Naive thymus-derived CD4-positive, alpha-beta T cell (primary cell): ENCODE data around the gene PLOD2. TPM values are rescaled to one million over a fixed set of nuclear protein-coding genes. Genes with fewer than 3 reads are reported as not detected.

Experiments used
- ATAC-seq: fragments of 150-1000 bp; cut with Tn5 transposase; 2 replicates; pipeline ENCODE4 v1.10.0; 2021; ENCODE audit warnings: mild to moderate bottlenecking, moderate library complexity
- CTCF ChIA-PET: fragments of 350-600 bp; sonication (Branson Sonifier 250); formaldehyde crosslinking; loops from one replicate; lab custom pipeline; 2021; ENCODE audit warnings: antibody characterized with exemption; lab: Charles Lee
- POLR2A ChIA-PET: fragments of 350-600 bp; sonication (Branson Sonifier 250); formaldehyde crosslinking; loops from one replicate; lab custom pipeline; 2021; ENCODE audit warnings: antibody characterized with exemption, inconsistent platforms; lab: Charles Lee
- DNase-seq, 9 donors: peaks; one replicate each; pipeline versions ENCODE4 v3.0.0 to v3.0.0-alpha.2; 2020 to 2022; ENCODE audit warnings: mixed read lengths in 1 of 9
- H3K27ac ChIP-seq: one replicate; pipeline ENCODE4 v1.7.0; 2013; ENCODE audit warnings: mild to moderate bottlenecking, low read depth, low read length, moderate library complexity
- H3K27me3 ChIP-seq, 2 donors: one replicate each; pipeline ENCODE4 v1.7.0; 2013; ENCODE audit warnings: low read length in 2 of 2, mild to moderate bottlenecking in 2 of 2, moderate library complexity in 2 of 2; ENCODE audit not compliant: control insufficient read depth in 2 of 2, insufficient read depth in 2 of 2
- H3K36me3 ChIP-seq, 3 experiments: 1 replicate in 2 of 3; 2 replicates in 1 of 3; pipeline ENCODE4 v1.7.0; 2013; ENCODE audit warnings: low read length in 3 of 3, mild to moderate bottlenecking in 3 of 3, moderate library complexity in 1 of 3; ENCODE audit not compliant: insufficient read depth in 3 of 3, control insufficient read depth in 2 of 3
- H3K4me1 ChIP-seq, 2 donors: one replicate each; pipeline ENCODE4 v1.7.0; 2013; ENCODE audit warnings: low read length in 2 of 2, mild to moderate bottlenecking in 2 of 2, moderate library complexity in 1 of 2; ENCODE audit not compliant: control insufficient read depth in 2 of 2, insufficient read depth in 2 of 2
- H3K4me3 ChIP-seq: 2 replicates; pipeline ENCODE4 v1.7.0; 2013; ENCODE audit warnings: mild to moderate bottlenecking, low read length
- H3K9me3 ChIP-seq, 3 experiments: 1 replicate in 2 of 3; 2 replicates in 1 of 3; pipeline ENCODE4 v1.7.0; 2013; ENCODE audit warnings: low read length in 3 of 3; ENCODE audit not compliant: control insufficient read depth in 2 of 3
- H3K27ac Mint-ChIP-seq, 9 donors: one replicate each; pipeline ENCODE4 v1.8.0; 2020 to 2022; ENCODE audit warnings: mixed read lengths in 9 of 9, mild to moderate bottlenecking in 8 of 9, moderate library complexity in 5 of 9, inconsistent platforms in 2 of 9
- H3K27me3 Mint-ChIP-seq, 5 donors: one replicate each; pipeline ENCODE4 v1.8.0; 2021 to 2022; ENCODE audit warnings: mixed read lengths in 5 of 5, mild to moderate bottlenecking in 1 of 5
- H3K36me3 Mint-ChIP-seq, 5 donors: one replicate each; pipeline ENCODE4 v1.8.0; 2020 to 2022; ENCODE audit warnings: mixed read lengths in 5 of 5, mild to moderate bottlenecking in 3 of 5, inconsistent platforms in 1 of 5
- H3K4me1 Mint-ChIP-seq, 7 donors: one replicate each; pipeline ENCODE4 v1.8.0; 2020 to 2022; ENCODE audit warnings: mixed read lengths in 7 of 7, mild to moderate bottlenecking in 3 of 7, inconsistent platforms in 1 of 7
- H3K4me3 Mint-ChIP-seq, 10 donors: one replicate each; pipeline ENCODE4 v1.8.0; 2020 to 2022; ENCODE audit warnings: mild to moderate bottlenecking in 10 of 10, mixed read lengths in 10 of 10, moderate library complexity in 6 of 10, inconsistent platforms in 2 of 10
- H3K9me3 Mint-ChIP-seq, 11 donors: one replicate each; pipeline ENCODE4 v1.8.0; 2020 to 2022; ENCODE audit warnings: mixed read lengths in 11 of 11, mild to moderate bottlenecking in 4 of 11, inconsistent platforms in 1 of 11, moderate library complexity in 1 of 11
- intact Hi-C, 2 donors: fragments of 100-400 bp; cut with micrococcal nuclease; formaldehyde crosslinking; loops; one replicate each; pipeline ENCODE4 v1.15.1; 2023
- polyA plus RNA-seq, 2 donors: library from polyadenylated mRNA; unstranded; fragments of 300-500 nt; fragmentation: Illumina TruSeq; gene quantifications; one replicate each; pipeline ENCODE4 v1.2.3, GENCODE V29; 2021
- total RNA-seq, 6 experiments: library from RNA in 5 of 6; stranded (reverse) in 5 of 6; gene quantifications; 1 replicate in 5 of 6; 2 replicates in 1 of 6; pipeline ENCODE4 v1.2.3 and lab custom pipeline; 2021 to 2026

PLOD2 gene
- total and polyA plus RNA-seq, 7 experiments from 2014 or later, result 0.34 to 1.4 TPM; not detected in 5

DNA sequence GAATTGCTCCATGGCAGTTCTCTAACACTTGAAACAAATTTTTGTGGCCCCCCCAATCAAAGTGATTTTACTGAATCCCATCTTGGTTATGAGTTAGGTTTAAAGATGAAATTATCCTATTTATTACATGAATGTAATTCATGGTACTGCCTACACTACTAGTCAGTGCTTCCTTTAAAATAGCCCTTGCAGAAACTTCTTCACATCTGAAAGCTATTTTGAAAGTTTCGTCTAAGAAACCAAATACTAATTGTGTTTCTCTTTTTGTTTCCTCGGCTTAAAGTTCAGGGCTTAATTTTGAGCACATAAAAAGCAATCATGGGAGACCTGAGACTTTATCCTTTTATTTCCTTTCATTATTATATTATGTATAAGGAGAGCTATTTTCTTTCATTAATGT lies 72.1 kb downstream of the PLOD2 start:
- CTCF ChIA-PET, result no interaction called here
- Histone ChIP-seq H3K9me3 (no peaks in the 10 kb centered on the region), H3K36me3 (no peaks in the 10 kb centered on the region), H3K27me3 (no peaks in the 10 kb centered on the region), H3K4me1 (no peaks in the 10 kb centered on the region), H3K4me3 (no peak overlapping the region), H3K27ac (no peak overlapping the region)
- Mint-ChIP-seq H3K27ac (no peak overlapping the region), H3K9me3 (no peaks in the 10 kb centered on the region), H3K4me1 (no peaks in the 10 kb centered on the region), H3K36me3 (no peaks in the 10 kb centered on the region), H3K27me3 (no peaks in the 10 kb centered on the region), H3K4me3 (no peak overlapping the region)
- intact Hi-C loops, result no loop called here
- ATAC-seq, result no peak
- POLR2A ChIA-PET, result no interaction called here
- DNase-seq, result no peak

DNA sequence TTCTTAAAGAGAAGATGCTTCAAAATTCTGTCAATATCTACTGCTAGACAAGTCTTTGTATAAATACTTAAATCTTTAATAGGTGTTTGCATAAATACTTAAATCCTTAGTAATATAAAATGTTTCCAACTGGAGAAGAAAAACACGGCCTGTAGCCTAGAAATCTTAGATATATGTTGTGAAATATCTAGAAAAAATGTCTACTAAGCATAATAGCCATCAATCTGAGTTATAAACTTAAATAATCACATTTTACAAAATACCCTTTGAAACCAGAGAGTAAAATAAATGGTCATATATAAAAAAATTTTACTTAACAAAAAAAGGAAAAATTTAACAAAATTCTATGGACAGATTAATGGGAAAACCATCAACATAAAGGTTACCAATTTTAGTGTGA lies 73.9 kb downstream of the PLOD2 start:
- H3K36me3 Mint-ChIP-seq, result no peaks in the 10 kb centered on the region
- Histone ChIP-seq H3K27me3 (no peaks in the 10 kb centered on the region), H3K9me3 (no peaks in the 10 kb centered on the region), H3K27ac (no peak overlapping the region), H3K4me3 (no peak overlapping the region), H3K4me1 (no peaks in the 10 kb centered on the region), H3K36me3 (no peaks in the 10 kb centered on the region)
- CTCF ChIA-PET, result no interaction called here
- no peaks in the 10 kb centered on the region for H3K27me3 Mint-ChIP-seq
- POLR2A ChIA-PET, result no interaction called here
- no peaks in the 10 kb centered on the region for H3K4me1 Mint-ChIP-seq
- no peaks in the 10 kb centered on the region for H3K9me3 Mint-ChIP-seq
- H3K27ac Mint-ChIP-seq, result no peak overlapping the region
- no peak for ATAC-seq
- intact Hi-C loops, result no loop called here
- no peak for DNase-seq
- H3K4me3 Mint-ChIP-seq, result no peak overlapping the region

DNA sequence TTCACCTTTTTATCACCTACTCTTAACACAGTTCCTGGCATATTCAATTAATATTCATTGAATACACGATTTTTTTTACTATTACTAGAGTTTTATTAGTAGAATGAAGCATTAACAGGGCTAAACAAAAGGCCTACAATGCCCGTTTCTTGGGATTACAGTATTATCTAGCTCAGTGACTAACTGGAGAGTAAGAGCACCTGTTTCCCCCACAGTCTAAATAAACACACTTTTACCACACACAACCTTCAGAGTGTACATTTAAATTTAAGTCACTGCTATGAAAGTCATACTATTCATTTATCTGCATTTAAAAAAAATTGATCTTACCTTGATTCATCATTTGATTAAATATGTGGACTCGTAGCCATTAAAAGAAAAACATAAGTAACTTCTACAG lies 74.8 kb downstream of the PLOD2 start:
- no peak for ATAC-seq
- no peak overlapping the region for H3K4me3 ChIP-seq
- Mint-ChIP-seq H3K4me3 (no peak overlapping the region), H3K9me3 (no peaks in the 10 kb centered on the region), H3K4me1 (no peaks in the 10 kb centered on the region), H3K36me3 (no peaks in the 10 kb centered on the region), H3K27me3 (no peaks in the 10 kb centered on the region), H3K27ac (no peak overlapping the region)
- no peaks in the 10 kb centered on the region for H3K9me3 ChIP-seq
- no peaks in the 10 kb centered on the region for H3K27me3 ChIP-seq
- H3K36me3 ChIP-seq, result no peaks in the 10 kb centered on the region
- CTCF ChIA-PET, result no interaction called here
- POLR2A ChIA-PET, result no interaction called here
- intact Hi-C loops, result no loop called here
- no peak overlapping the region for H3K27ac ChIP-seq
- DNase-seq, result no peak
- H3K4me1 ChIP-seq, result no peaks in the 10 kb centered on the region

DNA sequence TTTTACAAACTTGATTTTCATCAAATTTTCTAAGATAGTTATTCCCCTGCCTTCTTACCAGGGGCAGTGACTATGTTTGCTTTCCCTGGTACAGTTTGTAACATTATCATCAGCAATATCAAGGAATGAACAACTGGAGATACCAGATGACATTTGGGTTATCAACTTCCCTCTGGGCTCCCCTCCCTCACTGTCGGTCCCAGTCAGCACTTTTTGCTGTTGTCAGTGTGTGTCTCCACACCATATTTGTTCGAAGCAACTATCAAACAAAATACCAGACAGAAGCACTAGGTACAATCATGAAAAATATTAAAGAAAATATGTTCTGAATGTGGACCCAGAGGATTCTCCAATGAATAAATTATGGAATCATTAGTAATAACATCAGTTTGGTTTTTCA lies 75.3 kb downstream of the PLOD2 start:
- H3K4me1 ChIP-seq, result no peaks in the 10 kb centered on the region
- H3K27ac Mint-ChIP-seq, result no peak overlapping the region
- no peaks in the 10 kb centered on the region for H3K4me1 Mint-ChIP-seq
- H3K9me3 ChIP-seq, result no peaks in the 10 kb centered on the region
- no peaks in the 10 kb centered on the region for H3K36me3 ChIP-seq
- no peak overlapping the region for H3K4me3 ChIP-seq
- ChIA-PET CTCF (no interaction called here), POLR2A (no interaction called here)
- H3K27me3 ChIP-seq, result no peaks in the 10 kb centered on the region
- no peak overlapping the region for H3K4me3 Mint-ChIP-seq
- ATAC-seq, result no peak
- H3K27ac ChIP-seq, result no peak overlapping the region
- H3K9me3 Mint-ChIP-seq, result no peaks in the 10 kb centered on the region
- intact Hi-C loops, result no loop called here
- H3K36me3 Mint-ChIP-seq, result no peaks in the 10 kb centered on the region
- DNase-seq, result no peak
- no peaks in the 10 kb centered on the region for H3K27me3 Mint-ChIP-seq

DNA sequence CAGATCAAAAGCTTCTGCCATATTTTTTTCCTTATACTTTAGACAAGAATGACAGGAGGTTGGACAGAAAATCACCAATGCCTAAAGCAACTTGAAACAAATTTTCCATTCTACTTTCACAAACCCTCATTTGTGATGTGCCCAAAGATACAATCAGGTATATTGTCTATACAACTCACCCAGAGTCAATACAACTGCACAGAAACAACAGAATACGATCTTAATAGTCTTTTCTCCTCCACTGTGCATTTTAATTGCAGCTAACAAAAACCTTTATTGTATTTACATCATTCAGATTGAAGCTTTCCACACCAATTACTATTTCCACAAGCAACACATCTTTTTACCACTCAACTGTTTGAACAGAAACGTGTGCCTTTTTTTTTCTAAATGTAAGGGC lies 80.4 kb downstream of the PLOD2 start:
- Mint-ChIP-seq H3K27ac (no peak overlapping the region), H3K4me3 (no peak overlapping the region), H3K4me1 (no peaks in the 10 kb centered on the region), H3K27me3 (no peaks in the 10 kb centered on the region), H3K9me3 (no peaks in the 10 kb centered on the region), H3K36me3 (no peaks in the 10 kb centered on the region)
- Histone ChIP-seq H3K27ac (no peak overlapping the region), H3K36me3 (no peaks in the 10 kb centered on the region), H3K9me3 (no peaks in the 10 kb centered on the region), H3K27me3 (no peaks in the 10 kb centered on the region), H3K4me1 (no peaks in the 10 kb centered on the region), H3K4me3 (no peak overlapping the region)
- DNase-seq (no peak), ATAC-seq (no peak)
- ChIA-PET CTCF (no interaction called here), POLR2A (no interaction called here)
- intact Hi-C loops, result no loop called here

DNA sequence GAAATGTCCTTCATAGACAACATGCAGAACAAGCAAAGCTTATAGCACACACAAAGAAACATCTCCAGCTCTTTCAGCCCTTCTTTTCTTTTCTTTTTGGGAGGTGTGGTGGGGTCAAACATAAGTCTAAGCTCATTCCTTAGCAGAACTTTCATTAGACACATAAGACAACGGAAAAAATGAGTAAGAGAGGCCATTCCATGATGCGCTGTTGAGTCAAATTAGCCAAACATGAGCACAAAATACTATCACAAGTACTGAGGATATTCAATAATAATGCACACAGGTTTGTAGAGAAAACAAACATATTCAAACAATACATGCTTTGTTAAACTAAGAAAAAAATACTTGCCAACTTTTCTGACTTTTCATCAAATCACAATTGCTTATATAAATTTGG lies 83.0 kb downstream of the PLOD2 start:
- H3K4me3 ChIP-seq, result no peak overlapping the region
- ChIA-PET POLR2A (no interaction called here), CTCF (no interaction called here)
- H3K36me3 ChIP-seq, result no peaks in the 10 kb centered on the region
- H3K4me1 Mint-ChIP-seq, result no peaks in the 10 kb centered on the region
- H3K27ac Mint-ChIP-seq, result no peak overlapping the region
- no peak for ATAC-seq
- intact Hi-C loops, result no loop called here
- no peak overlapping the region for H3K4me3 Mint-ChIP-seq
- H3K9me3 ChIP-seq, result no peaks in the 10 kb centered on the region
- H3K9me3 Mint-ChIP-seq, result no peaks in the 10 kb centered on the region
- H3K27ac ChIP-seq, result no peak overlapping the region
- H3K27me3 Mint-ChIP-seq, result no peaks in the 10 kb centered on the region
- no peaks in the 10 kb centered on the region for H3K36me3 Mint-ChIP-seq
- H3K27me3 ChIP-seq, result no peaks in the 10 kb centered on the region
- H3K4me1 ChIP-seq, result no peaks in the 10 kb centered on the region
- DNase-seq, result no peak

DNA sequence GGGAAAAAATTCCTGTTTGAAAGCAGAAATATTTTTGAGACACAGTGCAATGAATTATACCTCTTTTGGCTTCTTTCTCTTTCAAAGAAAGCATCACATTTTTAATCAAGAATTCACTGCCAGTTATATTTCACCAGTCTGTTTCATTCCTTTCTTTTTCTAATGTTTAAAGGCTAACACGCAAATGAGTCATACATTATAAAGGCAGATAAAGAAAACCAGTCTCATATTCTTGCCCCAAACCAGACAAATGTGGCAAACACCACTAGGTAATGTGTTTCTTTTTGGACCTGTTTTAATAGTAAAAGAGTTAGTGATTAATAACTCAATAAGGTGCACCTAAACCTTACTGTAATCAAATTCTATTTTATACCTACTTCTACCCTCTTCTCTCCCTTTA lies 83.8 kb downstream of the PLOD2 start:
- no peaks in the 10 kb centered on the region for H3K9me3 Mint-ChIP-seq
- POLR2A ChIA-PET, result no interaction called here
- H3K27ac Mint-ChIP-seq, result no peak overlapping the region
- H3K27ac ChIP-seq, result no peak overlapping the region
- no peaks in the 10 kb centered on the region for H3K4me1 ChIP-seq
- H3K9me3 ChIP-seq, result no peaks in the 10 kb centered on the region
- H3K4me3 ChIP-seq, result no peak overlapping the region
- no peaks in the 10 kb centered on the region for H3K27me3 Mint-ChIP-seq
- no peak for DNase-seq
- intact Hi-C loops, result no loop called here
- no peaks in the 10 kb centered on the region for H3K4me1 Mint-ChIP-seq
- no peaks in the 10 kb centered on the region for H3K36me3 ChIP-seq
- CTCF ChIA-PET, result no interaction called here
- no peak for ATAC-seq
- no peaks in the 10 kb centered on the region for H3K27me3 ChIP-seq
- H3K36me3 Mint-ChIP-seq, result no peaks in the 10 kb centered on the region
- no peak overlapping the region for H3K4me3 Mint-ChIP-seq
